Measurements from ENCODE around the gene DAGLB.

DNA sequence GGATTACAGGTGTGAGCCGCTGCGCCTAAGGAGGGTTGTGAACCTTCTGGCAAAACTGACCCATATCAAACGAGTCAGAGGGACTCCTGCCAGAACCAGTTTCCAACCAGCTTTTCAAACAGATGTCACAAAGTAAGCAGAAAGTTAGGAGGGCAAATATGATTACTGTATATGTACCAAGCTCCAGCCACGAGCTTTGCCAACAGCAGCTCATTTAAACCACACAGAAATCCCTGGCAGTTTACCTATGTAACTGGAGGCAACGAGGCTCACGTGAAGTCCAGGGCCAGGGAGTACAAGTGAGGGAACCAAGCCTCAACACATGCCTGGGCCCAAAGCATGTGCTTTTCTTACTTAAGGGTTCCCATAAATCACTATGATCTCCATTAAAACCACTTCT is 12.5 kb upstream of the DAGLB start:
- TF ChIP-seq YY1 (IDR thresholded peaks at IDR 0.05; ENCODE audit: low read depth, low read length) (no peak), EP300 (IDR thresholded peaks at IDR 0.05; ENCODE audit: borderline replicate concordance in 1 of 2, control insufficient read depth in 1 of 2, low read depth in 2 of 2, low read length in 2 of 2) (no peak), RAD21 (IDR thresholded peaks at IDR 0.05; ENCODE audit: insufficient read depth, low read depth, low read length) (no peak), SMAD5 (IDR thresholded peaks at IDR 0.05; ENCODE audit: low read depth) (no peak), ZNF217 (IDR thresholded peaks at IDR 0.05) (no peak), SP1 (IDR thresholded peaks at IDR 0.05; ENCODE audit: low read depth, low read length) (no peak)
- TF ChIP-seq, protein P1, sequence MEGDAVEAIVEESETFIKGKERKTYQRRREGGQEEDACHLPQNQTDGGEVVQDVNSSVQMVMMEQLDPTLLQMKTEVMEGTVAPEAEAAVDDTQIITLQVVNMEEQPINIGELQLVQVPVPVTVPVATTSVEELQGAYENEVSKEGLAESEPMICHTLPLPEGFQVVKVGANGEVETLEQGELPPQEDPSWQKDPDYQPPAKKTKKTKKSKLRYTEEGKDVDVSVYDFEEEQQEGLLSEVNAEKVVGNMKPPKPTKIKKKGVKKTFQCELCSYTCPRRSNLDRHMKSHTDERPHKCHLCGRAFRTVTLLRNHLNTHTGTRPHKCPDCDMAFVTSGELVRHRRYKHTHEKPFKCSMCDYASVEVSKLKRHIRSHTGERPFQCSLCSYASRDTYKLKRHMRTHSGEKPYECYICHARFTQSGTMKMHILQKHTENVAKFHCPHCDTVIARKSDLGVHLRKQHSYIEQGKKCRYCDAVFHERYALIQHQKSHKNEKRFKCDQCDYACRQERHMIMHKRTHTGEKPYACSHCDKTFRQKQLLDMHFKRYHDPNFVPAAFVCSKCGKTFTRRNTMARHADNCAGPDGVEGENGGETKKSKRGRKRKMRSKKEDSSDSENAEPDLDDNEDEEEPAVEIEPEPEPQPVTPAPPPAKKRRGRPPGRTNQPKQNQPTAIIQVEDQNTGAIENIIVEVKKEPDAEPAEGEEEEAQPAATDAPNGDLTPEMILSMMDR (IDR thresholded peaks at IDR 0.05 in 2 of 3, conservative IDR thresholded peaks at IDR 0.05 in 1 of 3; ENCODE audit: control insufficient read depth in 2 of 3, extremely low read depth in 1 of 3, insufficient read depth in 1 of 3, low read depth in 3 of 3, low read length in 3 of 3) = no peak
